ENCODE measurements around the gene TRIP6. TPM values are rescaled to one million over a fixed set of nuclear protein-coding genes. Genes with fewer than 3 reads are reported as not detected.
"Not testable (repeated sequence)": the region's sequence is repeated elsewhere in the genome, so short reads cannot be mapped to it uniquely, and the experiment has no call there.

The TRIP6 gene
- total and polyA plus RNA-seq, 8 donors: 24.1 to 57.6 (median 34.5) TPM

DNA sequence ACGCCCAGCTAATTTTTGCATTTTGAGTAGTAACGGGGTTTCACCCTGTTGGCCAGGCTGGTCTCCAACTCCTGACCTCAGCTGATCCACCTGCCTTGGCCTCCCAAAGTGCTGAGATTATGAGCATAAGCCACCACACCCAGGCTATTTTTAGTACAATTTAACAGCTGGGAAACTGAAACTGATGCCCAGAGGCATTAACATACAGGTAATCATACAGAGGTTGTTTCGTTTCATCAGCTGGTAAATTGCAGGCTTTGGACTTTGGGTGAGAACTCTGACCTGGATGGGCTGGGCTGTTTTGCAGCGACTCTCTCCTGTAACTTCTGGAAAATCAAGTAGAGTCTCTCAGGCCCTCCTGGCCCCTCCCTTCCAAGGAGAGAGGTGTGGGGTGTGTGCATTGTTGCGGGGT lies 34.7 kb downstream of the TRIP6 start:
- H3K36me3 ChIP-seq: no peaks in the 10 kb centered on the region
- WGBS, 2 donors: 52 to 64% methylated on average over 5 of the region's 5 CpGs
- FAIRE-seq (no peak), DNase-seq (no peak), ATAC-seq (no peak)
- no peaks in the 10 kb centered on the region for H3K27me3 ChIP-seq
- no peak overlapping the region for H3K4me3 ChIP-seq
- no peaks in the 10 kb centered on the region for H3K9me3 ChIP-seq
- intact Hi-C loops (cut with DNase I): no loop called here
- H3K4me1 ChIP-seq: peaks cover 0 to 5% (median 0%) of the 10 kb centered on the region in 3 donors
- no peak overlapping the region for H3K27ac ChIP-seq
- TF ChIP-seq, protein P1, sequence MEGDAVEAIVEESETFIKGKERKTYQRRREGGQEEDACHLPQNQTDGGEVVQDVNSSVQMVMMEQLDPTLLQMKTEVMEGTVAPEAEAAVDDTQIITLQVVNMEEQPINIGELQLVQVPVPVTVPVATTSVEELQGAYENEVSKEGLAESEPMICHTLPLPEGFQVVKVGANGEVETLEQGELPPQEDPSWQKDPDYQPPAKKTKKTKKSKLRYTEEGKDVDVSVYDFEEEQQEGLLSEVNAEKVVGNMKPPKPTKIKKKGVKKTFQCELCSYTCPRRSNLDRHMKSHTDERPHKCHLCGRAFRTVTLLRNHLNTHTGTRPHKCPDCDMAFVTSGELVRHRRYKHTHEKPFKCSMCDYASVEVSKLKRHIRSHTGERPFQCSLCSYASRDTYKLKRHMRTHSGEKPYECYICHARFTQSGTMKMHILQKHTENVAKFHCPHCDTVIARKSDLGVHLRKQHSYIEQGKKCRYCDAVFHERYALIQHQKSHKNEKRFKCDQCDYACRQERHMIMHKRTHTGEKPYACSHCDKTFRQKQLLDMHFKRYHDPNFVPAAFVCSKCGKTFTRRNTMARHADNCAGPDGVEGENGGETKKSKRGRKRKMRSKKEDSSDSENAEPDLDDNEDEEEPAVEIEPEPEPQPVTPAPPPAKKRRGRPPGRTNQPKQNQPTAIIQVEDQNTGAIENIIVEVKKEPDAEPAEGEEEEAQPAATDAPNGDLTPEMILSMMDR (IDR thresholded peaks at IDR 0.05): no peak

DNA sequence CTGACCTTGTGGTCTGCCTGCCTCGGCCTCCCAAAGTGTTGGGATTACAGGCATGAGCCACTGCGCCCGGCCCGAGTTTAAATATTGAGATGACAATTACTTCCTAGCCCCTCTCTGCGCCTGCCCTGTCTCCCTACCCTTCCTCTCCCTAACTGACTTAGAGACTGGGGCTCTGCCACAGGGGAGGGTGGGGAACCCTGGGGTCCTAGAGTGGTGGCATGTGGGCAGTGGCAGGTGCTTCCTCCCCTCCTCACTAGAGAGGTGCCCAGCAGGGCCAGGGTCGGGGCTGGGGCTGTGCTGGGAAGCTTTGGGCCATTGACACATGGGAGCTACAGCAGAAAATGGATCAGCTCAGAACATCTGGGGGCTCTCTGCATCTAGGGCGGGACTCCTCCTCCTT lies 35.5 kb downstream of the TRIP6 start:
- no peak overlapping the region for H3K4me3 ChIP-seq
- H3K4me1 ChIP-seq: peaks cover 0 to 3% (median 0%) of the 10 kb centered on the region in 3 donors
- no peak overlapping the region for H3K27ac ChIP-seq
- no peaks in the 10 kb centered on the region for H3K36me3 ChIP-seq
- no peaks in the 10 kb centered on the region for H3K9me3 ChIP-seq
- DNase-seq (no peak), FAIRE-seq (no peak), ATAC-seq (no peak)
- 87 to 89% methylated on average over 7 of the region's 7 CpGs for WGBS, 2 donors
- intact Hi-C loops (cut with DNase I): no loop called here
- H3K27me3 ChIP-seq: no peaks in the 10 kb centered on the region
- TF ChIP-seq, protein P1 (IDR thresholded peaks at IDR 0.05): no peak

DNA sequence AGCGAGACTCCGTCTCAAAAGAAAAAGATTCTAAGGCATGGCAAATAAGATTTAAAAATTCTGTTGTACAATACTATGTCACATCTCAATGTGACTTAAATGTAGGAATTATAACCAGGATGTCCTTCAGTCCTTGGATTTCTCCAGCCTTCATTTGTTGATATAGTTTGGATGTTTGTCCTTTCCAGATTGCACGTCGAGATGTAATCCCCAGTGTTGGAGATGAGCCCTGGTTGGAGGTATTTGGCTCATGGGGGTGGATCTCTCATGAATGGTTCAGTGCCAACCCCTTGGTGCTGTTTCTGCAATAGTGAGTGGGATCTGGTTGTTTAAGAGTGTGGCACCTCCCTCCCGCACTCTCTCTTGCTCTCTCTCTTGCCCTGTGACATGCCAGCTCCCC lies 41.3 kb downstream of the TRIP6 start:
- 92 to 93% methylated on average over 5 of the region's 5 CpGs for WGBS, 2 donors
- TF ChIP-seq, protein P1 (IDR thresholded peaks at IDR 0.05): no peak
- Histone ChIP-seq H3K27me3 (no peaks in the 10 kb centered on the region), H3K27ac (no peak overlapping the region), H3K4me3 (no peak overlapping the region), H3K9me3 (no peaks in the 10 kb centered on the region), H3K4me1 (peaks cover 0 to 3% (median 0%) of the 10 kb centered on the region in 3 donors), H3K36me3 (no peaks in the 10 kb centered on the region)
- no peak for DNase-seq
- ATAC-seq: no peak
- no peak for FAIRE-seq
- intact Hi-C loops (cut with DNase I): no loop called here

DNA sequence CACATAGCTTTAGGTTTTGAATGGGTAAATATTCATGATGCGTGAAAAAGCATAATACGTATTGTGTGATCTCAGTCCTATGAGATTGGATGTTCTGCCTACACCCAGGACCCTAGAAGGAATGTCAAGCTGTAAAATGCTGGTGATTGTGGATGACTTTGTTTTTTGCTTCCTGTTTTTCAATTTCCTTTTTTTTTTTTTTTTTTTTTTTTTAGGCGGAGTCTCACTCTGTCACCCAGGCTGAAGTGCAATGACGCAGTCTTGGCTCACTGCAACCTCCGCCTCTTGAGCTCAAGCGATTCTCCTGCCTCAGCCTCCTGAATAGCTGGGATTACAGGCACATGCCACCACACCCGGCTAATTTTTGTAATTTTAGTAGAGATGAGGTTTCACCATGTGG lies 43.3 kb downstream of the TRIP6 start:
- H3K4me3 ChIP-seq; H3K36me3 ChIP-seq; H3K27me3 ChIP-seq; FAIRE-seq; ATAC-seq; H3K4me1 ChIP-seq; H3K9me3 ChIP-seq; intact Hi-C loops (cut with DNase I); DNase-seq; H3K27ac ChIP-seq: not testable (repeated sequence)
- 80 to 83% methylated on average over 6 to 7 of the region's 7 CpGs for WGBS, 2 donors

DNA sequence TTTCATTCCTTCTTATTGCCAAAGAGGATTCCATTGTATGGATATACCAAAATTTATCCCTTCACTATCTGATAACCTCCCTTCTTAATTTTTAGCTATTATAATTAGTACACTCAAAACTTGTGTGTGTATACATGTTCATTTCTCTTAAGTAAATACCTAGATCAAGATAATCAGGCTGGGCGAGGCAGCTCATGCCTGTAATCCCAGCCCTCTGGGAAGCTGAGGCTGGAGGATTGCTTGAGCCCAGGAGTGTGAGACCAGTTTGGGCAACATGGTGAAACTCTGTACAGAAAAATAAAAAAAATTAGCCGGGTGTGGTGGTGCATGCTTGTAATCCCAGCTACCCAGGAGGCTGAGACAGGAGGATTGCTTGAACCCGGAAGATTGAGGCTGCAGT lies 44.3 kb downstream of the TRIP6 start:
- intact Hi-C loops (cut with DNase I): no loop called here
- Histone ChIP-seq H3K4me1 (peaks cover 0 to 7% (median 6%) of the 10 kb centered on the region in 3 donors), H3K4me3 (no peak overlapping the region), H3K27ac (no peak overlapping the region), H3K9me3 (no peaks in the 10 kb centered on the region), H3K27me3 (no peaks in the 10 kb centered on the region), H3K36me3 (no peaks in the 10 kb centered on the region)
- ATAC-seq: no peak
- TF ChIP-seq, protein P1 (IDR thresholded peaks at IDR 0.05): no peak
- 76 to 78% methylated on average over 3 of the region's 3 CpGs for WGBS, 2 donors
- DNase-seq: no peak
- no peak for FAIRE-seq
